Left colon (tissue), 2 donors: ENCODE results near the gene CSAD. TPM values are rescaled to one million over a fixed set of nuclear protein-coding genes. Genes with fewer than 3 reads are reported as not detected.

Experiments
- ATAC-seq: fragments of 200-7000 bp; cut with Tn5 transposase; one replicate; pipeline ENCODE4 v1.9.1; 2020; ENCODE audit warnings: mild to moderate bottlenecking, moderate library complexity
- DNase-seq, 2 donors: peaks; one replicate each; pipeline ENCODE4 v3.0.0-alpha.2; 2020
- intact Hi-C, 2 donors: fragments of 100-400 bp; cut with DNase I in 1 of 2; cut with micrococcal nuclease in 1 of 2; formaldehyde crosslinking; loops; one replicate each; pipeline versions ENCODE4 v1.11.2 to v1.14.0; 2022; cut with DNase I, micrococcal nuclease
- total RNA-seq, 2 donors: library from RNA; stranded (reverse); fragmentation: NEBNext Ultra II Directional; extraction: Animal tissue kit (Norgen Biotek cat#: 25700); gene quantifications; one replicate each; pipeline ENCODE4 v1.2.1, GENCODE V29; 2021
- donor health status: DM: no; HTN: no; CAD: no.
- donor health status: DM: yes; HTN: yes; CAD: no.

The CSAD gene
- total RNA-seq, 2 donors from 2014 or later: 22.8 to 28.7 TPM

- intact Hi-C loops: loop anchor here in 1 of 2 donors (10.0 kb wide), 1 partner anchor 55 kb away; no protein-coding TSS in a partner anchor
- ATAC-seq (peak; percentile 29), DNase-seq (peak; percentile 75 to 88)
Measured at GRCh38 chr12:53219956-53220693, 39.4 kb upstream of the CSAD start.

GRCh38 chr12:53219292-53219955 is 38.7 kb upstream of the CSAD start:
- peak; percentile 8 for ATAC-seq
- intact Hi-C loops: loop anchor here in 1 of 2 donors (10.0 kb wide), 1 partner anchor 55 kb away; no protein-coding TSS in a partner anchor

GRCh38 chr12:53218551-53219291 is 38.0 kb upstream of the CSAD start:
- ATAC-seq (no peak), DNase-seq (no peak)
- intact Hi-C loops: loop anchor here in 1 of 2 donors (10.0 kb wide), 1 partner anchor 56 kb away; no protein-coding TSS in a partner anchor

More at GRCh38 chr12:53219292-53219955, 38.7 kb upstream of the CSAD start:
- DNase-seq: peak; percentile 49 to 56

GRCh38 chr12:53217931-53218307 is 37.2 kb upstream of the CSAD start:
- no peak for DNase-seq
- intact Hi-C loops: loop anchor here in 1 of 2 donors (10.0 kb wide), 1 partner anchor 57 kb away; no protein-coding TSS in a partner anchor
- ATAC-seq: no peak

- intact Hi-C loops: loop anchor here in 1 of 2 donors (10.0 kb wide), 1 partner anchor 58 kb away; no protein-coding TSS in a partner anchor
- ATAC-seq (peak; percentile 40), DNase-seq (peak; percentile 74 to 81)
Measured at GRCh38 chr12:53217051-53217930, 36.6 kb upstream of the CSAD start.

GRCh38 chr12:53215497-53215896 is 34.8 kb upstream of the CSAD start:
- no peak for DNase-seq
- ATAC-seq: no peak
- intact Hi-C loops: loop anchor here in 1 of 2 donors (10.0 kb wide), 1 partner anchor 59 kb away; no protein-coding TSS in a partner anchor

DNA sequence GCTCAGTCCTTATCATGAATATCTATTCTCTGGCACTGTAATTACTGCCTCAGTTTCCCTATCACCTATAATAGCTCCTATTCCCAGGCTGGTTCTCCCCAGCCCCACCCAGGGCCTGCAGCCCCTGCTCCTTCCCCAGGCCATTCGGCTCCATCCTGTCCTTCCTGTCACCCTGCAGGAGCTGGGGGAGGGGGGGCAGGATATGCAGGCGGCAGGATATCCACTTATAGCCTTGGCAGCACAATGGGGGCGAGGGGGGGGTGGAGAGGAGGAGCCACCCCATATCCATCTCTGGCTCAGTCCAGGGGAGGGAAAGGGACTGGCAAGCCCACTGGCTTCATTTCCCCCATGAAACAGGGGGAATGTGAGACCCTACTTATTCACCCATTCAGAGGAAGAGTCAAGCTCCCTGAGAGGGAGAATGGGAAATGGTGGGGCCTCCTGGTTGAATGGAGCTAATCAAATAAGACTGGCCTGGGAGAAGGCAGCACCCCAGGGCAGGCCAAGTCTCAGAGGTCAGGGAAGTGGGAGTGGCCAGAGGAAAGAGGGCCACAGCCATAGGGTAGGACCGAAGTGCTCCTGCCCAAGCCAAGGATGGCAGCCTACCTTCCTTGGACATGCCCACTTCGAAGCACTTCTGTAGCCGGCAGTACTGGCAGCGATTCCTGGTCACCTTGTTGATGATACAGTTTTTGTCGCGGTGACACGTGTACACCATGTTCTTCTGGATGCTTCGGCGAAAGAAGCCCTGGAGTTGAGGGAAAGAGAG is 34.1 kb upstream of the CSAD start:
- intact Hi-C loops: loop anchor here in 1 of 2 donors (10.0 kb wide), 1 partner anchor 60 kb away; no protein-coding TSS in a partner anchor
- ATAC-seq: no peak
- no peak for DNase-seq

GRCh38 chr12:53214221-53214620 is 33.5 kb upstream of the CSAD start:
- DNase-seq (no peak), ATAC-seq (no peak)
- intact Hi-C loops: loop anchor here in 1 of 2 donors (10.0 kb wide), 1 partner anchor 61 kb away; no protein-coding TSS in a partner anchor

GRCh38 chr12:53213348-53213747 is 32.6 kb upstream of the CSAD start:
- peak; percentile 66 for ATAC-seq
- DNase-seq: peak; percentile 71 to 90
- intact Hi-C loops: loop anchor here (2.0 to 10.0 kb wide), 2 partner anchors 61 to 73 kb away; no protein-coding TSS in a partner anchor

GRCh38 chr12:53212931-53213330 is 32.2 kb upstream of the CSAD start:
- no peak for ATAC-seq
- intact Hi-C loops: loop anchor here (2.0 to 10.0 kb wide), 2 partner anchors 62 to 74 kb away; no protein-coding TSS in a partner anchor
- no peak for DNase-seq

GRCh38 chr12:53211476-53212381 is 31.0 kb upstream of the CSAD start:
- ATAC-seq (no peak), DNase-seq (no peak)
- intact Hi-C loops: loop anchor here (2.0 to 10.0 kb wide), 2 partner anchors 63 to 75 kb away; no protein-coding TSS in a partner anchor

- intact Hi-C loops: loop anchor here in 1 of 2 donors (10.0 kb wide), 1 partner anchor 64 kb away; no protein-coding TSS in a partner anchor
- DNase-seq (no peak), ATAC-seq (no peak)
Measured at GRCh38 chr12:53210843-53211242, 30.1 kb upstream of the CSAD start.

DNA sequence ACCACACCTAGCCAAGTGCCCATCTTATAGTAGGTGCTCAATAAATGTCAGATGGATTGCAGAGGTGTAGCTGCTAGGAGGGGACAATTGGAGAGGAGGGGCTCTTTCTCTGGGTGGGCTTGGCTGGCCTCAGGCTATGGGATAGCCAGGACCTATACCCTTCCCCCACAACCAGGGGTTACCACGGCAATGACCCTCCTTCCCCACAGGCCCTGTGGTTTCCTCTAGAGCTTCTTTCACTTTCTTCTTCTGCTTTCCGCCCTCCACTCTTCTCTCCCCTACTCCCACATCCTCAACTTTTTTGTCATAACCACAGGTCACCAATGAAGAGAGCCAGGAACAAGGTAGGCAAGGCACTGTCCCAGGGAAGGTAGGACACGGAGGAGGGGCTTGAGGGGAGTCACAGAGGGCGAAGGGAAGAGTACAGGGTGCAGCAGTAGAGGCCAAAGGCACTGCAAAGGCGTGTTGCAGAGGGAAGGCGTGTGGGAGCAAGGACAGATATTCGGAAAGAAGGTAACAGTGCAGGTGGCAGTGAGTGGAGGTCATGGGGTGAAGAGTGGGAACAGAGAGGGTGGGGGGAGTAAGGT is 28.2 kb upstream of the CSAD start:
- ATAC-seq (no peak), DNase-seq (no peak)
- intact Hi-C loops: no loop called here

DNA sequence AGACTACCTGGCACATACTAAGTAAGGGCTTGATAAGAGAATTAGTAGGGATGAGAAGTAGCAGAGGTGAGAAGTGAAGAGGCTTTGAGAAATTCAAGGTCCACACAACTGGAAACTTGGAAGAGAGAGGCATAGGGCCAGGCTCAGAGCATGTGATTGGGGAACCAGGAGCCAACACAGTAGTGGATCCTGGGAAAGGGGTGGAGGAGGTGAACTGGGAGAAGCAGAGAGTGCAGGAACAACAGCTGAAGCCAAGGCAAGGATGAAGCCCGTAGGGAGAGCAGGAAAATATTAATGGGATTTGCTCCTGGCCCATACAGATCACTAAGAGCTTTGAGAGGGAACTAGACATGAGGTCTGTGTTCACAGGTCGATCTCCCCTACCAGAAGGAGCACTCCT is 27.7 kb upstream of the CSAD start:
- no peak for ATAC-seq
- no peak for DNase-seq
- intact Hi-C loops: no loop called here

- DNase-seq (peak; percentile 74 to 75), ATAC-seq (peak; percentile 94)
- intact Hi-C loops: no loop called here
Measured at GRCh38 chr12:53207042-53207441, 26.3 kb upstream of the CSAD start, which contains the start of gene ITGB7. Gene ITGB7 (minus strand): TSS chr12:53207251. CDS start chr12:53200443, 6,808 bp downstream.
